ENCODE measurements around the gene PRMT5.
A peak's percentile ranks its signal among the peaks of the same experiment; 100 is the strongest.

GRCh38 chr14:22918804-22919600 is 10.2 kb downstream of the PRMT5 start, which contains the start of gene RBM23:
- no peak for TF ChIP-seq CTCF (IDR thresholded peaks at IDR 0.05; ENCODE audit: extremely low read depth in 1 of 2, insufficient read depth in 1 of 2, low read depth in 1 of 2, low read length in 2 of 2)
- TF ChIP-seq MYC (IDR thresholded peaks at IDR 0.05; ENCODE audit: low read depth, low read length): no peak
- TF ChIP-seq POLR2A (IDR thresholded peaks at IDR 0.05; ENCODE audit: low read depth, low read length): peak; percentile 67
- TF ChIP-seq POLR2AphosphoS5 (IDR thresholded peaks at IDR 0.05; ENCODE audit: insufficient read depth, low read depth, low read length): peak; percentile 81

Measured in endothelial cell of umbilical vein (primary cell).